ENCODE data around the gene LAMC1. TPM values are rescaled to one million over a fixed set of nuclear protein-coding genes. Genes with fewer than 3 reads are reported as not detected.
"Not testable (repeated sequence)": the region's sequence is repeated elsewhere in the genome, so short reads cannot be mapped to it uniquely, and the experiment has no call there.

The LAMC1 gene
- total and polyA plus RNA-seq, 5 experiments from 2014 or later: 0.93 to 0.99 TPM; not detected in 3

- Mint-ChIP-seq H3K27ac (no peak overlapping the region), H3K9me3 (no peaks in the 10 kb centered on the region), H3K36me3 (no peaks in the 10 kb centered on the region), H3K4me3 (no peak overlapping the region), H3K4me1 (no peaks in the 10 kb centered on the region), H3K27me3 (peaks cover 1 to 26% (median 17%) of the 10 kb centered on the region in 5 donors)
- POLR2A ChIA-PET: no interaction called here
- no peak for DNase-seq
- ATAC-seq: no peak
Measured at GRCh38 chr1:183058851-183059502, 35.8 kb downstream of the LAMC1 start.

DNA sequence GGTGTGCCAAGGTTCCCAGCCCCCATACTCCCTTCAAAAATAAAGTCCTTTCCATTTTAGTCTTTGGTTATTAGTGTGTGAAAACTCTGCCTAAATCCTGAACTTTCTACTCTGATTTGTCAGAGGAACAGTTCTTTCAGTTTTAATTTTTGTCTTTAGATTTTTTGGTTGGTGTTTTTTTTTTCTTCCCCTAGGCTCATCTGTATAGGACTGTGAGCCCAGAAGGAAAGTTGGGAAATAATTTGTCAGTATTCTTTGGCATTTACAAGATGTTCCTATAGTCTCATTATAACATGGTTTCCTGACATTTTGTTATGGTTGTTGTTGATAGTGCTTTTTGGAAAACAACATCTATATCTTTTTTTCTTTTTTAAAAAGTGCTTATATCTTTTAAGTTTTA lies 38.0 kb downstream of the LAMC1 start:
- Mint-ChIP-seq H3K27me3 (peaks cover 0 to 12% (median 5%) of the 10 kb centered on the region in 5 donors), H3K4me3 (no peak overlapping the region), H3K4me1 (no peaks in the 10 kb centered on the region), H3K36me3 (no peaks in the 10 kb centered on the region), H3K27ac (no peak overlapping the region), H3K9me3 (peaks cover 0 to 8% (median 0%) of the 10 kb centered on the region in 9 donors)
- DNase-seq (no peak), ATAC-seq (no peak)
- POLR2A ChIA-PET: no interaction called here

GRCh38 chr1:183063349-183063748 lies 40.1 kb downstream of the LAMC1 start:
- no peak for ATAC-seq
- Mint-ChIP-seq H3K36me3 (no peaks in the 10 kb centered on the region), H3K9me3 (peaks cover 0 to 13% (median 0%) of the 10 kb centered on the region in 9 donors)

GRCh38 chr1:183065168-183065706 lies 42.0 kb downstream of the LAMC1 start:
- POLR2A ChIA-PET: no interaction called here
- no peaks in the 10 kb centered on the region for H3K36me3 Mint-ChIP-seq
- H3K27ac Mint-ChIP-seq: no peak overlapping the region
- no peaks in the 10 kb centered on the region for H3K4me1 Mint-ChIP-seq
- no peak for DNase-seq
- no peak for ATAC-seq
- peaks cover 0 to 2% (median 0%) of the 10 kb centered on the region in 5 donors for H3K27me3 Mint-ChIP-seq
- no peak overlapping the region for H3K4me3 Mint-ChIP-seq
- H3K9me3 Mint-ChIP-seq: peaks cover 0 to 13% (median 0%) of the 10 kb centered on the region in 9 donors

More at GRCh38 chr1:183063349-183063748, 40.1 kb downstream of the LAMC1 start:
- peaks cover 0 to 5% (median 0%) of the 10 kb centered on the region in 5 donors for H3K27me3 Mint-ChIP-seq
- DNase-seq: no peak
- H3K27ac Mint-ChIP-seq: no peak overlapping the region
- H3K4me1 Mint-ChIP-seq: no peaks in the 10 kb centered on the region
- no peak overlapping the region for H3K4me3 Mint-ChIP-seq
- POLR2A ChIA-PET: no interaction called here

- POLR2A ChIA-PET, H3K36me3 Mint-ChIP-seq, H3K27me3 Mint-ChIP-seq, H3K27ac Mint-ChIP-seq, ATAC-seq, H3K4me1 Mint-ChIP-seq, DNase-seq, H3K4me3 Mint-ChIP-seq: not testable (repeated sequence)
- peaks cover 0 to 13% (median 0%) of the 10 kb centered on the region in 9 donors for H3K9me3 Mint-ChIP-seq
Measured at GRCh38 chr1:183066432-183066831, 43.2 kb downstream of the LAMC1 start.

DNA sequence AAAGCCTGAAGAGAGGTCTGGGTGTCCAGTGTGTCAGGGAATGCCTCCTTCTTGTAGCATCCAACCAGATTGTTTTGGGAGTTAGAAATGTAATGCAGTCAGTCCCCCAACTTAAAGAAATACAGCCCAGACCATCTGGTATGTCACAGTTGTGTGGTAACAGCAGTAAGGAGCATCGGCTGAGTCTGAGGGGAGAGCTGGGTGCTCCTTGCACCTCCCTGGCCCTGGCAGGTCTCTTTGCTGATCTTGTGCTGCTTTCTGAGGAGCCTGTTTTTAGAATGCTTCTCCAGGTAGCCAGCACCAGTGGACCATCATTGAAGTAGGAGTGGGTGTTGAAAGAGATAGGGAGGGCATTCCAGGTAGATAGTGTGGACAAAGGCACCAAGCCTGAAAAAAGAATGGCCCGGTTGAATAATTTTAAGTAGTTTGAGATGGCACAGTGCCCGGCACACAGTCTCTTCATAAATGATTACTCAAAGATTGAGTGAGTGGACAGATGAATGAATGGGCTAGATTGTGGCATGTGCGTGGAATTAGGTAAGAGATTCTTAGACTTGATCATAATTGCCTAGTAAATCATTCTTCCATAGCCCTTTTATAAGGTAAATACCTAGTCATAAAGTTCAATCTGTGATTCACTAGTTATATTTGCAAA lies 46.5 kb downstream of the LAMC1 start:
- peaks cover 0 to 7% (median 0%) of the 10 kb centered on the region in 5 donors for H3K27me3 Mint-ChIP-seq
- no peaks in the 10 kb centered on the region for H3K36me3 Mint-ChIP-seq
- ATAC-seq (no peak), DNase-seq (no peak)
- no peak overlapping the region for H3K4me3 Mint-ChIP-seq
- no peak overlapping the region for H3K27ac Mint-ChIP-seq
- peaks cover 0 to 13% (median 0%) of the 10 kb centered on the region in 9 donors for H3K9me3 Mint-ChIP-seq
- POLR2A ChIA-PET: no interaction called here
- peaks cover 3 to 11% (median 7%) of the 10 kb centered on the region in 4 donors for H3K4me1 Mint-ChIP-seq

DNA sequence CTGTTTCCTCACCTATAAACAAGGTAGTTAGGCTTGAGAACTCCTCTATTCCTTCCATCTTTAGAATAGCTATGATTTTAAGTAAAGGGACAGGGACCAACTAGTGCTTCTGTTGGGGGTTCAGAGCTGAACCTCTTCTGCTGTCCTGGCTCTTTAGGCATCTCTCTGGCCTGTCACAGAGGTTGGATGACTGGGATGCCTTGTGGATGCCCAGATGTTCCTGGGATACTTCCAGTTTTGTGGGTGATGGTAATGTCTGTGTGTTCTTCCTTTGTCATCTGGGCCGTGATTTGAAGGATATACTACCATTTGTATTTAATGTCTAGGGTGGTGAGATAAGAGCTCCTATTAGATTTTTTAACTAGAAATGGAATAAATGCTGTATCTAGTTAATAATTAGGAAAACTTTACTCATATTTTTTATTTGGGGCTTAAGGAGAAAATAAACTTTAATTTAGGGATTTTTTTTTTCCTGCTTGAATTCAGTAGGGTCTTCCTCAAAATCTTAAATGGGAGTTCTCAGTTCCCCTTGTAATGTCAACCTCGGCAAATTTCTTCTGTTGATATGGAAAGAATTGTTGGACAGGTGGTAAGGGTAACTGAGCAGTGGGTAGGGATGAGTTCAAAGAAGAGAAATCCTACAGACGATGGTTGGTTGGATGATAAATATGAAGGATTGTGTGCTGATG lies 47.2 kb downstream of the LAMC1 start:
- H3K36me3 Mint-ChIP-seq: no peaks in the 10 kb centered on the region
- H3K9me3 Mint-ChIP-seq: peaks cover 0 to 8% (median 0%) of the 10 kb centered on the region in 9 donors
- ATAC-seq (no peak), DNase-seq (no peak)
- peaks cover 0 to 10% (median 0%) of the 10 kb centered on the region in 5 donors for H3K27me3 Mint-ChIP-seq
- POLR2A ChIA-PET: no interaction called here
- H3K27ac Mint-ChIP-seq: peak overlapping the region in 1 of 10 donors; percentile 9
- H3K4me3 Mint-ChIP-seq: no peak overlapping the region
- peaks cover 3 to 11% (median 7%) of the 10 kb centered on the region in 4 donors for H3K4me1 Mint-ChIP-seq

DNA sequence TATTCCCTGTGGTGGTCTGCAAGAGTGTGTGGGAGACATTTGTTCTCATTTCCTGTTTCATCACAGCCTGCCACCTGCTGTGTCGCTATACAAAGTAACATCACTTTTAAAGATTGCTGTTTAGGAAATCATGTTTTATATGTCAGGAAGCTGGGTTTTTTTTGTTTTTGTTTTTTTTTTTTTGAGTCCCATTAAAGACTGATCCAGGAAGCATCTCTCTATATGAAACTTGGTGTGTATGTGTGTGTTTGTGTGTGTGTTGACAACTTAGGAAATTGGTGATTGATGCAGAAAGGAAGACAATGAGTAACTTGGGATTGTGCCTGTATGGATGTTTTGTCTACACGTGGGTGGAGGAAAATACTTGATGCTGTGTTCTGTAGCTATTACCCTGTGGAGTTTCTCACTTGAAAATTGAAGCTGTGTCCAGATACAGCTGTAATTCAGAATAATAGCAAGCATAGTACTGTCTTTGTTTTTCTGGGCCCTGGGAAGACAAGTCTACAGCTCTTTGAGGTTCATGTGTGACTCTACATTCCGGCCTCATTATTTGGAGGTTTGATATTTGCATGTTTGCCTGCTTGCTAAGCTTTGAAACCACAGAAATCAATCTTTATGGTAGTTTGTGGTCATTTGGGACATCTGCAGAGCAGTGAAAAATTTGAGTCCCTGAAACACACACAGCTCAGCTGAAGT lies 47.9 kb downstream of the LAMC1 start:
- POLR2A ChIA-PET: no interaction called here
- H3K27ac Mint-ChIP-seq: peak overlapping the region in 2 of 10 donors; percentile 9 to 18
- H3K4me3 Mint-ChIP-seq: no peak overlapping the region
- DNase-seq (no peak), ATAC-seq (no peak)
- no peaks in the 10 kb centered on the region for H3K36me3 Mint-ChIP-seq
- peaks cover 0 to 16% (median 0%) of the 10 kb centered on the region in 5 donors for H3K27me3 Mint-ChIP-seq
- peaks cover 3 to 11% (median 7%) of the 10 kb centered on the region in 4 donors for H3K4me1 Mint-ChIP-seq
- peaks cover 0 to 6% (median 0%) of the 10 kb centered on the region in 9 donors for H3K9me3 Mint-ChIP-seq

DNA sequence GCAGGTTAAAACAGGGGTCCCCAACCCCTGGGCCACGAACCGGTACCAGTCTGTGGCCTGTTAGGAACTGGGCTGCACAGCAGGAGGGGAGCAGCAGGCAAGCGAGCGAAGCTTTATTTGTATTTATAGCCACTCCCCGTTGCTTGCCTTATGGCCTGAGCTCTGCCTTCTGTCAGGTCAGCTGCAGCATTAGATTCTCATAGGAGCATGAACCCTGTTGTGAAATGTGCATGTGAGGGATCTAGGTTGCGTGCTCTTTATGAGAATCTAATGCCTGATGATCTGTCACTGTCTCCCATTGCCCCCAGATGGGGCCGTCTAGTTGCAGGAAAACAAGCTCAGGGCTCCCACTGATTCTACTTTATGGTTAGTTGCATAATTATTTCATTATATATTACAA lies 49.4 kb downstream of the LAMC1 start:
- H3K36me3 Mint-ChIP-seq, H3K27ac Mint-ChIP-seq, POLR2A ChIA-PET, ATAC-seq, DNase-seq, H3K9me3 Mint-ChIP-seq, H3K4me3 Mint-ChIP-seq: not testable (repeated sequence)
- Mint-ChIP-seq H3K4me1 (peaks cover 3 to 11% (median 7%) of the 10 kb centered on the region in 4 donors), H3K27me3 (peaks cover 0 to 16% (median 1%) of the 10 kb centered on the region in 5 donors)

- no peaks in the 10 kb centered on the region for H3K36me3 Mint-ChIP-seq
- H3K9me3 Mint-ChIP-seq: no peaks in the 10 kb centered on the region
- H3K27ac Mint-ChIP-seq: no peak overlapping the region
- H3K27me3 Mint-ChIP-seq: peaks cover 0 to 16% (median 1%) of the 10 kb centered on the region in 5 donors
- DNase-seq: no peak
- H3K4me1 Mint-ChIP-seq: peaks cover 3 to 11% (median 7%) of the 10 kb centered on the region in 4 donors
- POLR2A ChIA-PET: no interaction called here
- no peak for ATAC-seq
- H3K4me3 Mint-ChIP-seq: no peak overlapping the region
Measured at GRCh38 chr1:183073320-183073719, 50.1 kb downstream of the LAMC1 start.

DNA sequence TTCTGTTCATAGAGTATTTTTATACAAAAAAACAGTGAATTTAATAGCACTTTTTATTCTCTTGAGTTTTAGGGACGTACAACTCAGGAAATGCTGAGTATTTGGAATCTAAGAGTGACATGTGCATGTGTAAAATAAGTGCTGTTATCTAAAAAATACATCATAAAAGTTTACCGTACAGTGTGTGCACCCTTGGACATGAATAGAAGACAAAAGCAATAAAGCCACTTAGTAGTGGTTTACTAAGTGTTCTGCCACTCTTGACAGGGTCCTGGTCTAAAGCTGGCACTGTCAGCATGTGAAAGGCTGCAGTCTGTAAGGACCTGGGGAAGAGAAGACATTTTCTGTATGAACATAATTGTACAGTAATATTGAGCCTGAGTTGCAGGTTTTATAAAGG lies 51.0 kb downstream of the LAMC1 start:
- H3K4me3 Mint-ChIP-seq: no peak overlapping the region
- peak overlapping the region in 2 of 10 donors; percentile 12 to 54 for H3K27ac Mint-ChIP-seq

GRCh38 chr1:183075861-183076260 lies 52.6 kb downstream of the LAMC1 start:
- H3K9me3 Mint-ChIP-seq: no peaks in the 10 kb centered on the region
- H3K27me3 Mint-ChIP-seq: peaks cover 0 to 16% (median 1%) of the 10 kb centered on the region in 5 donors
- H3K27ac Mint-ChIP-seq: no peak overlapping the region
- ATAC-seq: no peak
- H3K4me1 Mint-ChIP-seq: peaks cover 2 to 8% (median 4%) of the 10 kb centered on the region in 4 donors
- POLR2A ChIA-PET: no interaction called here
- no peak overlapping the region for H3K4me3 Mint-ChIP-seq
- DNase-seq: no peak
- H3K36me3 Mint-ChIP-seq: no peaks in the 10 kb centered on the region

More for the DNA sequence above, 51.0 kb downstream of the LAMC1 start:
- DNase-seq (no peak), ATAC-seq (no peak)
- peaks cover 3 to 11% (median 7%) of the 10 kb centered on the region in 4 donors for H3K4me1 Mint-ChIP-seq
- POLR2A ChIA-PET: no interaction called here
- peaks cover 0 to 16% (median 1%) of the 10 kb centered on the region in 5 donors for H3K27me3 Mint-ChIP-seq
- no peaks in the 10 kb centered on the region for H3K36me3 Mint-ChIP-seq
- no peaks in the 10 kb centered on the region for H3K9me3 Mint-ChIP-seq
